ENCODE measurements around the gene LAMC2. TPM values are rescaled to one million over a fixed set of nuclear protein-coding genes. Genes with fewer than 3 reads are reported as not detected.

LAMC2 gene
- total RNA-seq = 3.4 and 4.4 TPM in 2 replicates

GRCh38 chr1:183185941-183186490 is at the start of gene LAMC2:
Gene LAMC2, plus strand, starts transcription at chr1:183186264. Its CDS starts 89 bp downstream, at chr1:183186353.

Other genes with a start within 250 kb of the LAMC2 start
- not detected in 2 replicates for gene SHCBP1L, start 233.1 kb upstream of the LAMC2 start, total RNA-seq
- gene LAMC1, start 162.8 kb upstream of the LAMC2 start, total RNA-seq = 820 and 1,142 TPM in 2 replicates
- 1.7 and 3.0 TPM in 2 replicates for gene NMNAT2, start 232.1 kb downstream of the LAMC2 start, total RNA-seq